ENCODE measurements around the gene IL22.
A peak's percentile ranks its signal among the peaks of the same experiment; 100 is the strongest.
"Not testable (repeated sequence)": the region's sequence is repeated elsewhere in the genome, so short reads cannot be mapped to it uniquely, and the experiment has no call there.

The IL22 gene

GRCh38 chr12:68229956-68230355 lies 23.4 kb downstream of the IL22 start:
- DNase-seq (ENCODE audit: low spot score): no peak
- no peak for FAIRE-seq

- no peak for DNase-seq (ENCODE audit: low spot score)
- no peak for FAIRE-seq
These were observed 26.0 kb downstream of the IL22 start for GRCh38 chr12:68227356-68227755.

- no peak for FAIRE-seq
- DNase-seq (ENCODE audit: low spot score): no peak
These were observed 27.6 kb downstream of the IL22 start, which contains the start of gene IL26 for GRCh38 chr12:68225576-68226476. TSS of gene IL26 (minus strand) at chr12:68225810. CDS start at chr12:68225756, 54 bp downstream.

GRCh38 chr12:68224613-68225285 lies 28.7 kb downstream of the IL22 start:
- DNase-seq (ENCODE audit: low spot score): no peak
- FAIRE-seq: no peak

GRCh38 chr12:68223067-68223747 lies 30.2 kb downstream of the IL22 start:
- DNase-seq (ENCODE audit: low spot score) (peak; percentile 70), FAIRE-seq (peak; percentile 90)

- DNase-seq (ENCODE audit: low spot score) (no peak), FAIRE-seq (no peak)
These were observed 31.1 kb downstream of the IL22 start for GRCh38 chr12:68222326-68222725.

GRCh38 chr12:68221497-68221896 lies 31.9 kb downstream of the IL22 start:
- DNase-seq (ENCODE audit: low spot score) (no peak), FAIRE-seq (no peak)

- DNase-seq (ENCODE audit: low spot score) (no peak), FAIRE-seq (no peak)
These were observed 42.5 kb downstream of the IL22 start for GRCh38 chr12:68210875-68211274.

- not testable (repeated sequence) for DNase-seq (ENCODE audit: low spot score); FAIRE-seq
These were observed 44.2 kb downstream of the IL22 start for GRCh38 chr12:68209048-68209728.

- DNase-seq (ENCODE audit: low spot score): no peak
These were observed 46.1 kb downstream of the IL22 start for GRCh38 chr12:68207276-68207675.

GRCh38 chr12:68206446-68206845 lies 47.0 kb downstream of the IL22 start:
- DNase-seq (ENCODE audit: low spot score) (no peak), FAIRE-seq (no peak)

More at GRCh38 chr12:68207276-68207675, 46.1 kb downstream of the IL22 start:
- no peak for FAIRE-seq

- no peak for FAIRE-seq
These were observed 49.9 kb downstream of the IL22 start for GRCh38 chr12:68203460-68203875.

GRCh38 chr12:68200854-68201253 lies 52.5 kb downstream of the IL22 start:
- FAIRE-seq (no peak), DNase-seq (ENCODE audit: low spot score) (no peak)

More at GRCh38 chr12:68203460-68203875, 49.9 kb downstream of the IL22 start:
- no peak for DNase-seq (ENCODE audit: low spot score)

- no peak for DNase-seq (ENCODE audit: low spot score)
- no peak for FAIRE-seq
These were observed 54.3 kb downstream of the IL22 start for GRCh38 chr12:68199127-68199526.

GRCh38 chr12:68198507-68199086 lies 54.8 kb downstream of the IL22 start:
- FAIRE-seq: no peak
- no peak for DNase-seq (ENCODE audit: low spot score)

All from urothelium cell line (cell line).